Measurements from ENCODE around the gene RFC4. TPM values are rescaled to one million over a fixed set of nuclear protein-coding genes. Genes with fewer than 3 reads are reported as not detected.

Gene RFC4
- total and polyA plus RNA-seq, 9 of the 15 experiments (the other 6 are each of a cell fraction or from before 2014, with no cell fraction given) = 105 to 227 (median 180) TPM

- TF ChIP-seq MGA (IDR thresholded peaks at IDR 0.05) (no peak), PHB2 (IDR thresholded peaks at IDR 0.05; ENCODE audit: low read depth) (no peak), ELF1 (tag; IDR thresholded peaks at IDR 0.05) (no peak), TFAM (CRISPR knock-in tag; conservative IDR thresholded peaks at IDR 0.05) (no peak), NRF1 (conservative IDR thresholded peaks at IDR 0.05 in 1 of 2, IDR thresholded peaks at IDR 0.05 in 1 of 2) (peak; percentile 14 to 26; a peak in 1 of 4 replicates), RAD51 (IDR thresholded peaks at IDR 0.05; ENCODE audit: borderline replicate concordance, low read depth) (no peak), TRIM28 (IDR thresholded peaks at IDR 0.05) (0 out of 2 replicates have a peak, but pooled peaks have one; percentile 20), ZKSCAN3 (CRISPR knock-in tag; IDR thresholded peaks at IDR 0.05) (no peak), HDGF (IDR thresholded peaks at IDR 0.05) (no peak), POLR2G (IDR thresholded peaks at IDR 0.05; ENCODE audit: low read depth, low read length) (no peak), ATF3 (IDR thresholded peaks at IDR 0.05) (peak; percentile 71), ATF3 (CRISPR knock-in tag; conservative IDR thresholded peaks at IDR 0.05) (no peak), C11orf30 (IDR thresholded peaks at IDR 0.05; ENCODE audit: low read depth) (peak; percentile 89), ELF4 (CRISPR knock-in tag; IDR thresholded peaks at IDR 0.05) (no peak), TFAP4 (CRISPR knock-in tag; IDR thresholded peaks at IDR 0.05; ENCODE audit: borderline replicate concordance) (no peak), SMARCB1 (IDR thresholded peaks at IDR 0.05; ENCODE audit: insufficient read length, low read depth) (no peak), NFRKB (IDR thresholded peaks at IDR 0.05; ENCODE audit: low read depth) (no peak)
- TF ChIP-seq, protein P1, sequence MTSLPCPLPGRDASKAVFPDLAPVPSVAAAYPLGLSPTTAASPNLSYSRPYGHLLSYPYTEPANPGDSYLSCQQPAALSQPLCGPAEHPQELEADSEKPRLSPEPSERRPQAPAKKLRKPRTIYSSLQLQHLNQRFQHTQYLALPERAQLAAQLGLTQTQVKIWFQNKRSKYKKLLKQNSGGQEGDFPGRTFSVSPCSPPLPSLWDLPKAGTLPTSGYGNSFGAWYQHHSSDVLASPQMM (CRISPR knock-in tag; IDR thresholded peaks at IDR 0.05) = no peak
These were observed 9.2 kb upstream of the RFC4 start (continued) for GRCh38 chr3:186815435-186815834.

Measured in K562 (cell line).